Ishikawa (cell line): ENCODE results near the gene SPATA46.

ENCODE experiments used
- CEBPB ChIP-seq: IDR thresholded peaks from 2 replicates; pipeline ENCODE4 v1.6.1; 2012
- CREB1 ChIP-seq: IDR thresholded peaks from 2 replicates; pipeline ENCODE4 v1.6.1; 2012; ENCODE audit warnings: low read depth
- EGR1 ChIP-seq: IDR thresholded peaks from 2 replicates; pipeline ENCODE4 v1.6.1; 2012
- RAD21 ChIP-seq: IDR thresholded peaks from 2 replicates; pipeline ENCODE4 v1.6.1; 2012; ENCODE audit warnings: low read depth
- TCF12 ChIP-seq: IDR thresholded peaks from 2 replicates; pipeline ENCODE4 v1.6.1; 2012; ENCODE audit warnings: low read depth
- TEAD4 ChIP-seq: IDR thresholded peaks from 2 replicates; pipeline ENCODE4 v1.6.1; 2012
- YY1 ChIP-seq: IDR thresholded peaks from 2 replicates; pipeline ENCODE4 v1.6.1; 2012; ENCODE audit warnings: low read depth
- ZBTB7A ChIP-seq: IDR thresholded peaks from 2 replicates; pipeline ENCODE4 v1.6.1; 2012; ENCODE audit warnings: low read depth
- TF ChIP-seq, protein P1 (sequence below): IDR thresholded peaks from 2 replicates; pipeline ENCODE4 v1.6.1; 2012

DNA sequence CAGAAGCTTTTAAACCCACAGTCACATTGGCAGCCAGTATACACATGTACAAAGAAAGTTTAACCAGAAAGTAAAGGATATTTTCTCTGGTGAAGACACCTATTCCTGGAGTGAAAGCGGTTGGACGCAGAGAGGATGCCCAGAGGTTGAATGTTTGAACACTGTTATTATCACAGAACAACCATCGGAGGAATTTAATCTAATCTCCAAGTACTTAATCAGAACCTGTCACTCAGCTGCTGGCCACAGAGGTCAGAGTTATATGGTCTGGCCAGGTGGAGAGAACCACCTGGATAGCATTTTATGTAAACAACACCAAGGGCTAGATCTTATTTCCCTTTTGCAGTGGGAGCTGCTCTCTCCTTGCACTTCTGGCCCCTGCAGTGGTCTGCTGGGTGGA is 29.4 kb downstream of the SPATA46 start:
- TF ChIP-seq CREB1 (no peak), CEBPB (no peak), RAD21 (no peak), YY1 (no peak), TEAD4 (no peak), EGR1 (no peak), TCF12 (no peak), ZBTB7A (no peak)
- TF ChIP-seq, protein P1, sequence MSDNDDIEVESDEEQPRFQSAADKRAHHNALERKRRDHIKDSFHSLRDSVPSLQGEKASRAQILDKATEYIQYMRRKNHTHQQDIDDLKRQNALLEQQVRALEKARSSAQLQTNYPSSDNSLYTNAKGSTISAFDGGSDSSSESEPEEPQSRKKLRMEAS = no peak
